ENCODE measurements around the gene SORCS2. TPM values are rescaled to one million over a fixed set of nuclear protein-coding genes. Genes with fewer than 3 reads are reported as not detected.

The SORCS2 gene
- total RNA-seq, 2 experiments from 2014 or later, result 0.07 to 0.15 TPM

DNA sequence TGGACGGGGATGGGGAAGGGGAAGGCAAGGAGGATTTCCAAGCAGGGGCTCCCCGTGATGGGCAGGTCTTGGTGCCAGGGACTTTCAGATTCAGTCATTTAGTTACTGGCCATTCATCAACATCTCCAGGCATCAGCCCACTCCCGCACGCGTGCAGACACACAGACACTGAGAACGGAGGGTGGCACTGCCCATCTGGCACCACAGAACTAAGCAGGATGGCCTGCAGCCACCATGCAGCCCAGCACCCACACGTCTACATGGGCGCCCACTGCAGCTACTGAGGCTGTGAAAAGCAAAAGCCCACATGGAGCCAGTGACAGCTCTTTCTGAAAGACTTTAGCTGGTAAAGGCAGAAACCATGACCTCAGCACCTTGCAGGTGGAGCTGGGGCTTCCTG is 418.5 kb downstream of the SORCS2 start:
- Mint-ChIP-seq H3K4me1 (ENCODE audit: low read depth) (no peaks in the 10 kb centered on the region), H3K27ac (no peak overlapping the region), H3K4me3 (no peak overlapping the region), H3K9me3 (no peaks in the 10 kb centered on the region), H3K27me3 (ENCODE audit: low read depth) (no peaks in the 10 kb centered on the region), H3K36me3 (ENCODE audit: low read depth) (no peaks in the 10 kb centered on the region)
- DNase-seq, result no peak
- intact Hi-C loops (cut with micrococcal nuclease), result no loop called here
- CTCF ChIA-PET, result no interaction called here

DNA sequence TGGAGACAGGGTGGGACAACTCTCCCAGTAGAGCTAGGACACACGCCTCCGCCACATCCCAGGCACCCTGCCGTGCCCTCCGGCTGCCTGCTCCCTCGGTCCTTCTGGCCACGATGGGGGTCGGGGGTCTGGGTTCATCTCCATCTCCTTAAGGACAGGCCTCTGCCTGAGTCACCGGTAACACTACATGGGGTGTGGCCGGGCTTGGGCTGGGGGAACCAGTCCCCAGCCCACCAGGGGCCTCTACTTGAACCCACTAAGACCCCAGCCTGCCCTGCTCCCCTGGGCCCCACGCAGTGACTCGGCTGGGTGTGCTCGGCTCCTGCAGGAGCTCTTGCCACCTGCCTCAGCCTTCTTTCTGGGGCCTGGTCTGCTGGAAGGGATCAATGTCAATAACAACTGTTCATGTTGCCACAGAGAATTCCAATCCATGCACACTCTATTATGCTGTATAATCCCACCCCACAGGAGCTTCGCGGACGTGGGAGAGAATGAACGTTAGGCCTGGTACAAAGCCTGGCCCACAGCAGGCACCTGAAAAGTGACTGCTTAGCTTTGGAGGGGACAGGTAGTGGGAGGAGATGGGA is 420.1 kb downstream of the SORCS2 start:
- H3K36me3 Mint-ChIP-seq (ENCODE audit: low read depth), result no peaks in the 10 kb centered on the region
- DNase-seq, result no peak
- no peak overlapping the region for H3K4me3 Mint-ChIP-seq
- CTCF ChIA-PET, result no interaction called here
- no peaks in the 10 kb centered on the region for H3K27me3 Mint-ChIP-seq (ENCODE audit: low read depth)
- H3K27ac Mint-ChIP-seq, result no peak overlapping the region
- H3K4me1 Mint-ChIP-seq (ENCODE audit: low read depth), result no peaks in the 10 kb centered on the region
- H3K9me3 Mint-ChIP-seq, result no peaks in the 10 kb centered on the region
- intact Hi-C loops (cut with micrococcal nuclease), result no loop called here

DNA sequence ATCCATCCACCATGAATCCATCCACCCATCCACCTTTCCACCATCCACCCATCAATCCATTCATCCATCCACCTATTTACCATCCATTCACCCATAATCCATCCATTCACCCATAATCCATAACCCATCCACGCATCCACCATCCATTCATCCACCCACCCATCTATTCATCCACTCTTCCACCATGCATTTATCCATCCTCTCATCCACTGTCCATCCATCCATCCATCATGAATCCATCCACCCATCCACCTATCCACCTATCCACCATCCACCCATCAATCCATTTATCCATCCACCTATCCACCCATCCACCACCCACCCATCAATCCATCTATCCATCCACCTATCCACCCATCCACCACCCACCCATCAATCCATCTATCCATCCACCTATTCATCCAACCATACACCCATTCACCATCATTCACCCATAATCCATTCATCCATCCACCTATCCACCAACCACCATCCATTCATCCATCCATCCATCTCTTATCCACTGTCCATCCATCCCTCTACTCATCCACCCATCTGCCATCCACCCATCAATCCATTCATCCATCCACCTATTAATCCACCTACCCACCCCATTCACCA is 422.1 kb downstream of the SORCS2 start:
- H3K27ac Mint-ChIP-seq, result no peak overlapping the region
- intact Hi-C loops (cut with micrococcal nuclease), result no loop called here
- no peaks in the 10 kb centered on the region for H3K4me1 Mint-ChIP-seq (ENCODE audit: low read depth)
- no peaks in the 10 kb centered on the region for H3K36me3 Mint-ChIP-seq (ENCODE audit: low read depth)
- no peaks in the 10 kb centered on the region for H3K9me3 Mint-ChIP-seq
- CTCF ChIA-PET, result no interaction called here
- no peaks in the 10 kb centered on the region for H3K27me3 Mint-ChIP-seq (ENCODE audit: low read depth)
- no peak for DNase-seq
- H3K4me3 Mint-ChIP-seq, result no peak overlapping the region

DNA sequence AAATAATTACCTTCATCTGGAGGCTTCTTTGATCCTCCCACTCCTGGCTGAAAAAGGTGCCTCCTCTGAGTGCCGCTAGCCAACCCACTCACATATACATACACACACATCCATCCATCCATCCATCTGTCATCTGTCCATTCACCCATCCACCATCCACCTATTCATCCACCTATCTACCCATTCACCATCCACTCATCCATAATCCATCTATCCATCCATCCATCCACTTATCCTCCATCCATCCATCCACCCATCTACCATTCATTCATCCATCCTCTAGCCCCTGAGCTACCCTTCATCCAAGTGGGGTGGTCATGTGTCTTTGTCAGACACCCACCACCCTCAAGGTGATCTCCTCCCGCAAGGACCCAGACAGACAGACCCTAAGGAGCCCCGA is 423.9 kb downstream of the SORCS2 start:
- CTCF ChIA-PET, result no interaction called here
- no peaks in the 10 kb centered on the region for H3K36me3 Mint-ChIP-seq (ENCODE audit: low read depth)
- peaks cover under 1% of the 10 kb centered on the region for H3K27me3 Mint-ChIP-seq (ENCODE audit: low read depth)
- H3K27ac Mint-ChIP-seq, result no peak overlapping the region
- no peak for DNase-seq
- H3K4me1 Mint-ChIP-seq (ENCODE audit: low read depth), result no peaks in the 10 kb centered on the region
- H3K9me3 Mint-ChIP-seq, result no peaks in the 10 kb centered on the region
- intact Hi-C loops (cut with micrococcal nuclease), result no loop called here
- H3K4me3 Mint-ChIP-seq, result no peak overlapping the region

DNA sequence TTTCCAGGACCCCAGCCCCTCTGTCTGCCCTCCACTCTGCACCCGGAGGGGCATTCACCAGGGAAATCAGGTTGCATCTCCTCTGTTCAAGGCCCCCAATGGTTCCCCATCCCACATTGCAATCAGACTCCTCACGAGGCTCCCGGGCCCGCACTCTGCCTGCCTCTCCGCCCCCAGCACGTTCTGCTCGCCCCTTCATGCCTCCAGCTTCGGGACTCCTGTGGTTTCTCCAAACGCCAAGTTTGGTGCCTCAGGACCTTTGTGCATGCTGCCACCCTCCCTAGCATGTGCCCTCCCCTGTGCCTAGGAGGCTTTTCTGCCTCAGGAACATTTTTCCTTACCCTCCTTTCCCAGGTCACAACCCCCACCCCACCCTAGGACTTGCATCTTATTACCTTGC is 426.0 kb downstream of the SORCS2 start:
- intact Hi-C loops (cut with micrococcal nuclease), result no loop called here

DNA sequence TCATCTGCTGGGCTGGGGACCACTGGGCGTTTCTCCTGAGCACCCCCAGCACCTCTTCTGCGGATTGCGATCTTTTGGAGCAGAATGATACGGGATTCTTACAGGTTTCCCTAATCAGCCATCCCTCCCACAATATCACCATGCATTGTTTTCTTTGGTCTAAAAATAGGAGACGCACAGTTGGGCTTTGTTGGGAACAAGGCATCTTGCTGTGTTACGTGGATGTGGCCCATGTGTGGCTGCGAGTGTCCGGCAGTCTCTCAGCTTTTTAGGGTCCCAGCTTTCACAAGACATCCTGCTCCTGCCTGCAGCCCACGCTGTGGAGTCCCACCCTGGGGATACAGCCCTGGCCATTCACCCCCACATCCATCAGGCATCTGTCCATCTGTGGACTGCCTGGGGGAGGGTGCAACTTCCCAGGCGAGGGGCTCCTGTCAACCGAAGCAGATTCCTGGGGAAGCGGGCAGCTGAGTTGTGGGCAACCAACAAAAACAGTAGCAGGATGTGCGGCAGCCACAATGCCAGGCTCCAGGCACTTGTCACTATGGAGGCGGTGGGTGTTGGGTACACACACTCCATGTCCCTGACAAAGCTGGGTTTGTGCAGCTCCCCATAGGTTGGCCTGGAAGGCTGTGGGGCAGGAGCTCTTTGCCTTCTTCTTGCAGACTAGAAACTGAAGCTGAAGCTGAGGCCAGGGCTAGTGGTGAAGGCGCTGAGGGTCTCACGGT is 427.9 kb downstream of the SORCS2 start:
- intact Hi-C loops (cut with micrococcal nuclease), result no loop called here
- H3K27me3 Mint-ChIP-seq (ENCODE audit: low read depth), result peaks cover 6% of the 10 kb centered on the region
- DNase-seq, result no peak
- no peak overlapping the region for H3K4me3 Mint-ChIP-seq
- H3K27ac Mint-ChIP-seq, result no peak overlapping the region
- CTCF ChIA-PET, result no interaction called here
- no peaks in the 10 kb centered on the region for H3K9me3 Mint-ChIP-seq
- H3K36me3 Mint-ChIP-seq (ENCODE audit: low read depth), result no peaks in the 10 kb centered on the region
- no peaks in the 10 kb centered on the region for H3K4me1 Mint-ChIP-seq (ENCODE audit: low read depth)

More for the DNA sequence above, 426.0 kb downstream of the SORCS2 start:
- Mint-ChIP-seq H3K27me3 (ENCODE audit: low read depth) (peaks cover 5% of the 10 kb centered on the region), H3K4me3 (no peak overlapping the region), H3K4me1 (ENCODE audit: low read depth) (no peaks in the 10 kb centered on the region), H3K27ac (no peak overlapping the region), H3K36me3 (ENCODE audit: low read depth) (no peaks in the 10 kb centered on the region), H3K9me3 (no peaks in the 10 kb centered on the region)
- CTCF ChIA-PET, result no interaction called here
- DNase-seq, result no peak

DNA sequence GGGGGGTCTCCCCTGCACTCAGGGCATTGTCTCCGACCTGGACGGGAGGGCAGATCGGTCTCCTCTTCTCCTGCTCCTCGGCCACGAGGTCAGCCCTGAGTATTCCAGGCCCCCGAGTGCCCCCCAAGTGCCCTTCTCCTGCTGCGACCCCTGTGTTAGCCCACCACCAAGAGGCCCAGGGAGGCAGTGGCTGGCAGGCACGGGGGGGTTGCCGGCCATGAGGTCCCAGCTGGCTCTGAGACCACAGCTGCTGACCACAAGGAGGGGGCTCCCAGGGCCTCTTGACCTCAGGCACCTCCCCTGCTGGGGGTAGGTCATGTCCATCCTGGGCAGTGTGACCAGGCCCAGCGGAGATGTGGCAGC is 428.5 kb downstream of the SORCS2 start:
- DNase-seq, result no peak
- Mint-ChIP-seq H3K36me3 (ENCODE audit: low read depth) (no peaks in the 10 kb centered on the region), H3K4me1 (ENCODE audit: low read depth) (no peaks in the 10 kb centered on the region), H3K4me3 (no peak overlapping the region), H3K27me3 (ENCODE audit: low read depth) (peaks cover 6% of the 10 kb centered on the region), H3K9me3 (no peaks in the 10 kb centered on the region), H3K27ac (no peak overlapping the region)
- intact Hi-C loops (cut with micrococcal nuclease), result no loop called here
- CTCF ChIA-PET, result no interaction called here

DNA sequence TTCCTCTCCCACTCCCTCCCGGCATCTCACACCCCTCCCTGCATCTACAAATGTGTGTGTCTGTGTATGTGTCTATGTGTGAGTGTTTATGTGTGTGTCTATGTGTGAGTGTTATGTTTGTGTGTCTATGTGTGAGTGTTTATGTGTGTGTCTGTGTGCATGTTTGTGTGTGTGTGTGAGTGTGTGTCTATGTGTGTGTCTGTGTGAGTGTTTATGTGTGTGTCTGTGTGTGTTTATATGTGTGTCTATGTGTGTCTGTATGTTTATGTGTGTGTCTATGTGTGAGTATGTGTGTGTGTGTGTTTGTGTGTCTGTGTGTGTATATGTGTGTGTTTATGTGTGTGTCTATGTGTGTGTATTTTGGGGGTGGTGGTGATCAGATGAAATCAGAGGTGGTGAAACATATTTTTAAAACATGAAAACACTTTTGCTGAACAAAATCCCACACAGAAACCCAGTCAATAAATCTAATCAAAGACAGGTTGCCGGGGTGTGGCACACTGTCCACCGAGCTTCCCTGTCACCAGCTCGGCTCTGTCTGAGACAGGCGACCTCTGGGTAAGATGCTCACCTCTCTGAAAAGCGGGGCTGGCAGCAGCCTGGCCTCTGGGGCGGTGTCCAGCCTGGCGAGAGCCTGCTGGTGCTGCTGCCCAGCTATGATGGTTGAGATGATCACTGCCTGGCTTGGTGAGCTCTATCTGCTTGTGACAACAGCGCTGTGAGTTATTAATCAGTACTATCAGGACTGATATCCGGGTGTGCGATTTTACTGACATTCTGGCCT is 429.1 kb downstream of the SORCS2 start:
- Mint-ChIP-seq H3K36me3 (ENCODE audit: low read depth) (no peaks in the 10 kb centered on the region), H3K9me3 (no peaks in the 10 kb centered on the region), H3K27ac (no peak overlapping the region), H3K4me3 (no peak overlapping the region), H3K4me1 (ENCODE audit: low read depth) (no peaks in the 10 kb centered on the region), H3K27me3 (ENCODE audit: low read depth) (peaks cover 6% of the 10 kb centered on the region)
- no peak for DNase-seq
- CTCF ChIA-PET, result no interaction called here
- intact Hi-C loops (cut with micrococcal nuclease), result no loop called here

DNA sequence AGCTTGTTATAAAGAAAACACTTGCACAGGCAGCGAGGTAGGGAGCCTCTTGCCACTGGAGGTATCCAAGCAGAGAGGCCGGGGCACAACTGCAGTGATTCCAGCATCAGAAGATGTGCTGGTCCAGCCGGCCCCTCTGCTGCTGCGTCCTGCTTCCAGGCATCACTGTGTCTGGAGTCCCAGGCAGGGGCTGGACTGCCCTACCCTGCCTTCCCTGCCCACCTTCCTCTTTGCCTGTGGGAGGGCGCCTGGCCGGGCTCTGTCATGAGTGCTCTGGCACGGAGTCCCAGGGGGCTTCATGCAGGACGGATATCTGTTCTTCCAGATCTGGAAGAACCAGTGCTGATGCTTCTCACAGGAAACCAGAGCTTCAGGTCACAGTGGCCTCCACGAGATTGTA is 430.0 kb downstream of the SORCS2 start:
- intact Hi-C loops (cut with micrococcal nuclease), result no loop called here
- H3K27me3 Mint-ChIP-seq (ENCODE audit: low read depth), result peaks cover 6% of the 10 kb centered on the region
- CTCF ChIA-PET, result no interaction called here

DNA sequence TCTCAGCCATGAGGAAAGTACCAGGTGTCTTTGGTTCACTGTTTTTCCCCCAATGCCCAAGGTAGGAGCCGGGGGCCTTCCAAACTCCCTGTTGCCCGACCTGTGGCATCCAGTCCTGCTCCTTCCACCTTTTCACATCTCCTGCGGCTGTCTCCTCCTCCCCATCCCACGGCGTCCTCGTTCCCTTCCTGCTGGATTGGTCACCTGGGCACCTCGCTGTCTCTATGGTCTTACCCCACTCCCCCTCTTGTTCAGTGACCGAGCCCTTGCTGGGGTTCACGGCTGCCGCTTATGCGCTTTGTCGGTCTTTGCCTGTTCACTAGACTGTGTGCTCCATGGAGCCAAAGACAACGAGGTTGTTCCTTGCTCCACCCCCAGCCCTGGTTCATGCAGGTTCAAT is 431.1 kb downstream of the SORCS2 start:
- H3K27ac Mint-ChIP-seq, result no peak overlapping the region
- intact Hi-C loops (cut with micrococcal nuclease), result no loop called here
- H3K4me1 Mint-ChIP-seq (ENCODE audit: low read depth), result no peaks in the 10 kb centered on the region
- H3K36me3 Mint-ChIP-seq (ENCODE audit: low read depth), result no peaks in the 10 kb centered on the region
- H3K9me3 Mint-ChIP-seq, result no peaks in the 10 kb centered on the region
- H3K27me3 Mint-ChIP-seq (ENCODE audit: low read depth), result peaks cover 6% of the 10 kb centered on the region
- CTCF ChIA-PET, result no interaction called here
- no peak for DNase-seq
- no peak overlapping the region for H3K4me3 Mint-ChIP-seq

More for the DNA sequence above, 430.0 kb downstream of the SORCS2 start:
- no peak for DNase-seq
- Mint-ChIP-seq H3K36me3 (ENCODE audit: low read depth) (no peaks in the 10 kb centered on the region), H3K9me3 (no peaks in the 10 kb centered on the region), H3K4me1 (ENCODE audit: low read depth) (no peaks in the 10 kb centered on the region), H3K27ac (no peak overlapping the region), H3K4me3 (no peak overlapping the region)

DNA sequence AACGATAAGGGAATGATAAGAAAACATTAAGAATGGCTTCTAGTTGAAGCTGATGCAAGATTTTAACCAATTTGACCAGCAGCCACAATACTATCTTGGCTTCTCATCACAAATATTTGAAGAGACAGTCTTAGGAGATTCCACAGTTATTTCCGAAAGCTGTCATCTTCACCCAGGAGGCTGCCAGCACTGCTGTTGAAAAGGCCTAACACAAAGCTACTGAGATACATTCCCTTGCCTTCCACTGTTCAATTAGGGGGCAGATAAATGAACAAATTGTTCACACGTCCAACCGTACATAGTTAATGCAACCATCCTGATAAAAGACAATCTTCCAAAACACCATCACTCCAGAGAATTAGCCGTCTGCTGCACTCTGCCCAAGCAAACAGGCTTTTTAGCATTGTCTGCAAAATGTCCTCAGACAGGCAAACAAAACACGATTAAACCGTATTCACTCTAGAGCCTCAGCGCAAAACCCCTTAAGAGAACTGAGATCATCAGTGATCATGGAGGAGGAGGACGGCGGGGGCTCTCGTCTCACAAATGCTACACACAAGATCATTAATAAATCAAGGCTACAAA is 432.1 kb downstream of the SORCS2 start:
- Mint-ChIP-seq H3K4me1 (ENCODE audit: low read depth) (no peaks in the 10 kb centered on the region), H3K4me3 (no peak overlapping the region), H3K27me3 (ENCODE audit: low read depth) (peaks cover 6% of the 10 kb centered on the region), H3K27ac (no peak overlapping the region), H3K36me3 (ENCODE audit: low read depth) (no peaks in the 10 kb centered on the region), H3K9me3 (peaks cover under 1% of the 10 kb centered on the region)
- intact Hi-C loops (cut with micrococcal nuclease), result no loop called here
- DNase-seq, result no peak
- CTCF ChIA-PET, result no interaction called here

DNA sequence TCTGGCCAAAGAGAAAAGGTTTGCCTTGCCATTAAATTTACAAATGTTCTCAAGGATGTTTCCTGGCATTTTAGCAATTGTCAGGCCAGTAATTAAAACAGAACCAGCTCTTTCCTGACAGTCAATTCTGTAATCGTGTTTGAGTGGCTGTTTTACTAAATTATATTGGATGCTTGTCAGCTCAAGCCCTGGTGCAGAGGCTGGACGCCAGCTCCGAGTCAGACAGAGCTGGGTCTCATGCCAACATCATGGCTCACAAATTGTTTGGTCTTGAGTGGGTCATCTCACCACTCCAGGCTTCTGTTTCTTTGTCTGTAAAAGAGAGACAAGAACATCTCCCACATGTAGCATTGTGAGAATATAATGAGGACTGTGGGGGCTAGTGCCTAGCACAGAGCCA is 432.7 kb downstream of the SORCS2 start:
- Mint-ChIP-seq H3K4me3 (no peak overlapping the region), H3K27me3 (ENCODE audit: low read depth) (peaks cover 6% of the 10 kb centered on the region), H3K27ac (no peak overlapping the region), H3K9me3 (peaks cover 5% of the 10 kb centered on the region), H3K36me3 (ENCODE audit: low read depth) (no peaks in the 10 kb centered on the region), H3K4me1 (ENCODE audit: low read depth) (no peaks in the 10 kb centered on the region)
- intact Hi-C loops (cut with micrococcal nuclease), result no loop called here
- DNase-seq, result no peak
- CTCF ChIA-PET, result no interaction called here
